ENCODE data around the gene PAN3. TPM values are rescaled to one million over a fixed set of nuclear protein-coding genes. Genes with fewer than 3 reads are reported as not detected.

Gene PAN3
- total RNA-seq, 1 donor from 2014 or later, result 33.6 TPM

DNA sequence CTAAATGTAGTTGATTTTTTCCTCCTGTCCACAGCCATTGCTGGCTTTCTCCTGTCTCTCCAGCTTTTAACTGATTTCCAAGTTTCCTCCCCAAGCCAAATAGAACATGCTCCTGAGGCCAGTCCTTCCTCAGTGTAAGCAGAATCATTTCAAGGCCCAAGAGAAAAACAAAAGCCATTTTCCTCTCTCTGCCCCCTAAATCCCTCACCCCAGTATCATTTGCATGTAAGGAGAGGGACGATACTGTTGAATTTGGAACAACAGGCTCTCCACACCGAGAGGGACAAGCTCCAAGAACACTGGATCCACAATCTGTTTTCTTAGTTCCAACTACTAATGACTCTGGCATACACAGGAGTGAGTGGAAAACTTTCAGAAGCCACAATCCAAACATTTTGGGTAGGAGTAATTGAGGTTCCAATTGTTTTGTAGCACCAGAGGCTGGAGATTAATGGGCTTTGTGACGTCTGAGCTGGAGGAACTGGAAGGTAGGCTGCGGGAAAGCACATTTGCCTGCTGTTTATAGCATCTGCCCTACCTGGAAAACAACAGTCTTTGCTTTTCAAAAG lies 199.7 kb downstream of the PAN3 start:
- H3K36me3 Mint-ChIP-seq (ENCODE audit: low read depth), result no peaks in the 10 kb centered on the region
- no peaks in the 10 kb centered on the region for H3K4me1 Mint-ChIP-seq
- no peak overlapping the region for H3K27ac Mint-ChIP-seq (ENCODE audit: unreplicated experiment)
- TF ChIP-seq, protein P1, sequence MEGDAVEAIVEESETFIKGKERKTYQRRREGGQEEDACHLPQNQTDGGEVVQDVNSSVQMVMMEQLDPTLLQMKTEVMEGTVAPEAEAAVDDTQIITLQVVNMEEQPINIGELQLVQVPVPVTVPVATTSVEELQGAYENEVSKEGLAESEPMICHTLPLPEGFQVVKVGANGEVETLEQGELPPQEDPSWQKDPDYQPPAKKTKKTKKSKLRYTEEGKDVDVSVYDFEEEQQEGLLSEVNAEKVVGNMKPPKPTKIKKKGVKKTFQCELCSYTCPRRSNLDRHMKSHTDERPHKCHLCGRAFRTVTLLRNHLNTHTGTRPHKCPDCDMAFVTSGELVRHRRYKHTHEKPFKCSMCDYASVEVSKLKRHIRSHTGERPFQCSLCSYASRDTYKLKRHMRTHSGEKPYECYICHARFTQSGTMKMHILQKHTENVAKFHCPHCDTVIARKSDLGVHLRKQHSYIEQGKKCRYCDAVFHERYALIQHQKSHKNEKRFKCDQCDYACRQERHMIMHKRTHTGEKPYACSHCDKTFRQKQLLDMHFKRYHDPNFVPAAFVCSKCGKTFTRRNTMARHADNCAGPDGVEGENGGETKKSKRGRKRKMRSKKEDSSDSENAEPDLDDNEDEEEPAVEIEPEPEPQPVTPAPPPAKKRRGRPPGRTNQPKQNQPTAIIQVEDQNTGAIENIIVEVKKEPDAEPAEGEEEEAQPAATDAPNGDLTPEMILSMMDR (conservative IDR thresholded peaks at IDR 0.05), result no peak
- DNase-seq (ENCODE audit: low read depth, low spot score), result no peak
- no peaks in the 10 kb centered on the region for H3K9me3 Mint-ChIP-seq
- peaks cover 2% of the 10 kb centered on the region for H3K27me3 Mint-ChIP-seq (ENCODE audit: low read depth)
- no peak overlapping the region for H3K4me3 Mint-ChIP-seq

DNA sequence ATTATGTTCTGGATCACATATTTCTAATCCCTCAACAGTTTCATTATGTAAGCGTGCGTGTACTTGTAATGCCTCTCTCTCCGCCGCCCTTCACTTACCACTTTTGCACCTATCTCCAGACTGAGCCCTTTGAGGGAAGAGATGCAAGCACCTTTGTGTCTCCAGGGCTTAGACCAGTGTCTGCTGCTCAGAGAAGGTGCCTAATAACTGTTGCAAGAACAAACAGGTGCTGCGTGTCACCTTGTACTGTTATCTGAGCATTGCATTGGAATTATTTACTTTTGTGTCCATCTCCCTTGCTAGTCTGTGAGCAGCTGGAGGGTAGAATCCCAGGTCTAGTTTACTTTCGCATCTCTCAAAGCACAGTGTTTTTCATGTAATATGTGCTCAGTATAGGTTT lies 200.4 kb downstream of the PAN3 start:
- no peaks in the 10 kb centered on the region for H3K9me3 Mint-ChIP-seq
- TF ChIP-seq, protein P1 (conservative IDR thresholded peaks at IDR 0.05), result no peak
- no peak overlapping the region for H3K27ac Mint-ChIP-seq (ENCODE audit: unreplicated experiment)
- peaks cover 2% of the 10 kb centered on the region for H3K27me3 Mint-ChIP-seq (ENCODE audit: low read depth)
- no peaks in the 10 kb centered on the region for H3K4me1 Mint-ChIP-seq
- no peak for DNase-seq (ENCODE audit: low read depth, low spot score)
- no peak overlapping the region for H3K4me3 Mint-ChIP-seq
- H3K36me3 Mint-ChIP-seq (ENCODE audit: low read depth), result no peaks in the 10 kb centered on the region

DNA sequence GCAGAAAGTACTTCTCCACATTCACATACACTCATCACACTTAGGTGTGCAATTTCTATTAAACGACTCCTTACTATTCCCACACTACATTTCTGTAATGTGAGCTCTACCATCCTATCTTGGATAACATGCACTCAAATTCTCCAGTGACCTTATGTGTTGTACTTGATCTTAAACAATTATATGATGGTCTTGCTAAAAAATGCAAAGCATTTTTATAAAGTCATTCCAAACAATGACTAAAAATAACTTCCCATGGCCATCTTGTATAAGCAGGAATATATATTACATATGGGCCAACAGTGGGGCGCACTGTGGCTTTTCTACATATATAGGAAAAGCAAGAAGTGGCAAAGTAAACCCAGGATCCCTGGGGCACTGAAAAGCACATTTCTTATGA lies 201.1 kb downstream of the PAN3 start:
- TF ChIP-seq, protein P1 (conservative IDR thresholded peaks at IDR 0.05), result no peak
- Mint-ChIP-seq H3K4me1 (no peaks in the 10 kb centered on the region), H3K9me3 (no peaks in the 10 kb centered on the region), H3K4me3 (no peak overlapping the region), H3K27me3 (ENCODE audit: low read depth) (peaks cover 2% of the 10 kb centered on the region), H3K27ac (ENCODE audit: unreplicated experiment) (no peak overlapping the region), H3K36me3 (ENCODE audit: low read depth) (no peaks in the 10 kb centered on the region)
- no peak for DNase-seq (ENCODE audit: low read depth, low spot score)

DNA sequence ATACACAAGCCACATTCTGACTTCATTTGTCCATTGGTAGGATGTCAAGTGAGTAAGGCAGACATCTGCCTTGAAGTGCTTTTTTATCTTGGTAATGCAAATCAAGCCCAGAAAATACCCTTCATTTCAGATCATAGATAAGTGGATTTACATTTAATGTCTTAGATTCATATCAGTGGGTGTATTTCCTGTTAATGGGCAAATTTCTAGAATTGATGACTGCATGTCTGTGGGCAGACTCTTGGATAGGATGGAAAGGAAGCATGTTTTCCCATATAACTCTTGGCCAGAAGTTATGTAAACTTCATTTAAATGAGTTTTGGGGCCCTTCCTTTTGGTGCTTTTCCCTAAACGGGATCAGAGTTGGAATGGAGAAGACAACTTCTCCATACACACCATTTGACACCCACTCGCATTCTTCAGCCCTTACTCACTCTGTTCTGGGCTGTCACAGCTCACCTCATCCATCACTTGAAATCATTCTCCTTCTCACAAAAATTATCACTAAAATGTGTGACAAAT lies 202.0 kb downstream of the PAN3 start:
- H3K27ac Mint-ChIP-seq (ENCODE audit: unreplicated experiment), result no peak overlapping the region
- H3K27me3 Mint-ChIP-seq (ENCODE audit: low read depth), result peaks cover 2% of the 10 kb centered on the region
- H3K36me3 Mint-ChIP-seq (ENCODE audit: low read depth), result no peaks in the 10 kb centered on the region
- DNase-seq (ENCODE audit: low read depth, low spot score), result no peak
- no peaks in the 10 kb centered on the region for H3K4me1 Mint-ChIP-seq
- TF ChIP-seq, protein P1 (conservative IDR thresholded peaks at IDR 0.05), result no peak
- no peak overlapping the region for H3K4me3 Mint-ChIP-seq
- H3K9me3 Mint-ChIP-seq, result no peaks in the 10 kb centered on the region

DNA sequence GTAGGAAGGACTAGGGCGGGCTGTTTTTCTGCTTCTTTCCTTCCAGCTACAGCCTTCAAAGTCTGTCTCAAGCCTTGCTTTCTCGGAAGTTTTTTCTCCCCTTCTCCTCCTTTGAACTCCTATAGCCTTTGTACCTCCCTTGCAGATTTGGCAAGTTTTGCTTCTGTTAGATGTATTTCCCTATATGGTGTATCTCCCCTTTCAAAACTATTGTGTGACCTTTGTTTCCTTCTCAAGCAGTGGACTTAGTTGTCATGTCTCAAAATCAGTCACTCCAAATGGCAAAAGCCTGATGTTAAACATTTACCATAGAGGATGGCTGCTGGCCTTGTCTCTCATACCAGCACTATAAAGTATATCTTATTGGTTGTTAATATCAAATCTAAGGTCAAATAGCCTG lies 203.9 kb downstream of the PAN3 start:
- Mint-ChIP-seq H3K27me3 (ENCODE audit: low read depth) (peaks cover 2% of the 10 kb centered on the region), H3K36me3 (ENCODE audit: low read depth) (no peaks in the 10 kb centered on the region), H3K27ac (ENCODE audit: unreplicated experiment) (no peak overlapping the region)

More for the DNA sequence above, 203.9 kb downstream of the PAN3 start:
- DNase-seq (ENCODE audit: low read depth, low spot score), result no peak
- TF ChIP-seq, protein P1 (conservative IDR thresholded peaks at IDR 0.05), result no peak
- Mint-ChIP-seq H3K9me3 (no peaks in the 10 kb centered on the region), H3K4me1 (no peaks in the 10 kb centered on the region), H3K4me3 (no peak overlapping the region)

Data from neural crest cell (in vitro differentiated cells).